OCI-LY1 (cell line): ENCODE data around the gene RAB42.
A peak's percentile ranks its signal among the peaks of the same experiment; 100 is the strongest.

Experiments used
- H2AFZ ChIP-seq: fragments of 200-600 bp; sonication (generic), shearing (Covaris generic); 2 replicates; pipeline ENCODE4 v1.6.0; 2014; ENCODE audit warnings: antibody characterized with exemption, mild to moderate bottlenecking, low read length
- H3F3A ChIP-seq: fragments of 200-600 bp; sonication (generic), shearing (Covaris generic); 2 replicates; pipeline ENCODE4 v1.6.0; 2014; ENCODE audit warnings: mild to moderate bottlenecking, antibody characterized with exemption, low read length, moderate library complexity; ENCODE audit not compliant: insufficient read depth
- H3K27ac ChIP-seq: fragments of 200-600 bp; sonication (generic); 2 replicates; pipeline ENCODE4 v1.5.1; 2014; ENCODE audit warnings: low read length, mixed run types, mild to moderate bottlenecking, low read depth; ENCODE audit not compliant: poor library complexity, severe bottlenecking
- H3K27me3 ChIP-seq: fragments of 200-600 bp; sonication (generic); 2 replicates; pipeline ENCODE4 v1.6.0; 2014; ENCODE audit warnings: antibody characterized with exemption, mild to moderate bottlenecking, low read length, moderate library complexity; ENCODE audit not compliant: insufficient read depth
- H3K36me3 ChIP-seq: fragments of 200-600 bp; sonication (generic); 2 replicates; pipeline ENCODE4 v1.6.1; 2014; ENCODE audit warnings: mild to moderate bottlenecking, antibody characterized with exemption, low read length, moderate library complexity, mixed read lengths; ENCODE audit not compliant: insufficient read depth
- H3K4me1 ChIP-seq: fragments of 200-600 bp; sonication (generic); 2 replicates; pipeline ENCODE4 v1.5.1; 2014; ENCODE audit warnings: mild to moderate bottlenecking, low read length, moderate library complexity; ENCODE audit not compliant: insufficient read depth, severe bottlenecking
- H3K4me2 ChIP-seq: fragments of 200-600 bp; sonication (generic), shearing (Covaris generic); 2 replicates; pipeline ENCODE4 v1.6.1; 2014; ENCODE audit warnings: low read length
- H3K4me3 ChIP-seq: fragments of 200-600 bp; sonication (generic); 2 replicates; pipeline ENCODE4 v1.5.1; 2014; ENCODE audit warnings: low read length, low read depth, mild to moderate bottlenecking, mixed read lengths; ENCODE audit not compliant: poor library complexity, severe bottlenecking
- H3K79me2 ChIP-seq: fragments of 200-600 bp; shearing (Covaris generic); 2 replicates; pipeline ENCODE4 v1.6.1; 2016; ENCODE audit warnings: mixed run types, low read length, mixed read lengths; ENCODE audit not compliant: insufficient read depth
- H3K9ac ChIP-seq: fragments of 200-600 bp; sonication (generic), shearing (Covaris generic); 2 replicates; pipeline ENCODE4 v1.6.1; 2014; ENCODE audit warnings: mild to moderate bottlenecking, low read length, mixed read lengths
- H3K9me2 ChIP-seq: fragments of 200-600 bp; sonication (generic), shearing (Covaris generic); 2 replicates; pipeline ENCODE4 v1.6.1; 2014; ENCODE audit warnings: low read depth, mild to moderate bottlenecking, low read length, mixed read lengths
- H3K9me3 ChIP-seq: fragments of 200-600 bp; shearing (Covaris generic); 2 replicates; pipeline ENCODE4 v1.6.1; 2014; ENCODE audit warnings: low read length, mixed read lengths
- H4K20me1 ChIP-seq: fragments of 200-600 bp; sonication (generic), shearing (Covaris generic); 2 replicates; pipeline ENCODE4 v1.6.0; 2016; ENCODE audit warnings: mild to moderate bottlenecking, low read length; ENCODE audit not compliant: insufficient read depth
- EZH2 ChIP-seq: fragments of 200-600 bp; sonication (generic), shearing (Covaris generic); IDR thresholded peaks from 2 replicates; pipeline ENCODE4 v1.8.0; 2017; ENCODE audit warnings: borderline replicate concordance, mixed run types, mild to moderate bottlenecking, antibody characterized with exemption, low read length, moderate library complexity, mixed read lengths
- TF ChIP-seq, protein P1 (sequence below): fragments of 200-600 bp; sonication (generic), shearing (Covaris generic); IDR thresholded peaks from 2 replicates; pipeline ENCODE4 v1.5.1; 2017; ENCODE audit warnings: mild to moderate bottlenecking, antibody characterized with exemption, low read length, moderate library complexity, mixed read lengths

RAB42 gene

DNA sequence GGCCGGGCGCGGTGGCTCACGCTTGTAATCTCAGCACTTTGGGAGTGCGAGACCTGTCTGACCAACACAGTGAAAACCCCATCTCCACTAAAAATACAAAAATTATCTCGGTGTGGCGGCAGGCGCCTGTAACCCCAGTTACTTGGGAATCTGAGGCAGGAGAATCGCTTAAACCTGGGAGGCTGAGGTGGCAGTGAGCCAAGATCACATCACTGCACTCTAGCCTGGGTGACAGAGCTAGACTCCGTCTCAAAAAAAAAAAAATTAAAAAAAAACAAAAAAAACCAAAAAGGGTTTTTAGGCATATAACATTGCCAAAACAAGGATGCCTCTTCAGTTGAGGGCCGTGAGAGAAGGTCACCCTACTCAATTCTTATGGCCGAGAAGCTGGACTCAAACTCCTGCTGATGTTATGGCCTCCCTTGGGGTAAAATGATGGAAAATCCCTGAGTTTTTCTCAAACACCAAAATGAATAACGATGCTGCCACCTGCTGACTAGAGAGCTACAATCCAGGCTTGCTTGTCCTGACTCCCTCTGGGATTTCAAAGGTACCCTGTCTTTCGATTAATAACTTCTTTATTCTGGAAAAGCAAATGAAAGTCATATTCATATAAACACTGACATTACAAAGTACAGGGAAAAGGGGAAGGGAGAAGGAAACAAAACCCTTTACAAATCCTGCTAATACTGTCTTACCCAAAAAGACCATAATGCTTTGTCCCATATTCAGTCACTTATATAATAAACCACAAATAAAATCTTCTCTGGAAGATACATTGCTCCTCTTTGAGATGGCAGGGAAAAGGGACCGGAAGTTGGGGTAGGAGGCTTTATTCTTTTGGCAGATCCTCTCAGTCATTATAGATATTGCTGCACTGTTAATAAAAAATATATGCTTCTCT, 10.7 kb downstream of the RAB42 start:
- Histone ChIP-seq H3K27me3 (no peaks in the 10 kb centered on the region), H2AFZ (no peak overlapping the region), H3K79me2 (no peaks in the 10 kb centered on the region), H3K4me2 (no peak overlapping the region), H3K4me1 (peaks cover 7% of the 10 kb centered on the region), H3F3A (no peaks in the 10 kb centered on the region), H3K27ac (no peak overlapping the region), H3K4me3 (no peak overlapping the region), H3K36me3 (peaks cover 49% of the 10 kb centered on the region; the same call in 1 of the 2 replicates), H3K9ac (no peak overlapping the region), H3K9me3 (no peaks in the 10 kb centered on the region), H4K20me1 (no peaks in the 10 kb centered on the region), H3K9me2 (no peaks in the 10 kb centered on the region)
- TF ChIP-seq EZH2, result no peak
- TF ChIP-seq, protein P1, sequence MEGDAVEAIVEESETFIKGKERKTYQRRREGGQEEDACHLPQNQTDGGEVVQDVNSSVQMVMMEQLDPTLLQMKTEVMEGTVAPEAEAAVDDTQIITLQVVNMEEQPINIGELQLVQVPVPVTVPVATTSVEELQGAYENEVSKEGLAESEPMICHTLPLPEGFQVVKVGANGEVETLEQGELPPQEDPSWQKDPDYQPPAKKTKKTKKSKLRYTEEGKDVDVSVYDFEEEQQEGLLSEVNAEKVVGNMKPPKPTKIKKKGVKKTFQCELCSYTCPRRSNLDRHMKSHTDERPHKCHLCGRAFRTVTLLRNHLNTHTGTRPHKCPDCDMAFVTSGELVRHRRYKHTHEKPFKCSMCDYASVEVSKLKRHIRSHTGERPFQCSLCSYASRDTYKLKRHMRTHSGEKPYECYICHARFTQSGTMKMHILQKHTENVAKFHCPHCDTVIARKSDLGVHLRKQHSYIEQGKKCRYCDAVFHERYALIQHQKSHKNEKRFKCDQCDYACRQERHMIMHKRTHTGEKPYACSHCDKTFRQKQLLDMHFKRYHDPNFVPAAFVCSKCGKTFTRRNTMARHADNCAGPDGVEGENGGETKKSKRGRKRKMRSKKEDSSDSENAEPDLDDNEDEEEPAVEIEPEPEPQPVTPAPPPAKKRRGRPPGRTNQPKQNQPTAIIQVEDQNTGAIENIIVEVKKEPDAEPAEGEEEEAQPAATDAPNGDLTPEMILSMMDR, result peak; percentile 86

DNA sequence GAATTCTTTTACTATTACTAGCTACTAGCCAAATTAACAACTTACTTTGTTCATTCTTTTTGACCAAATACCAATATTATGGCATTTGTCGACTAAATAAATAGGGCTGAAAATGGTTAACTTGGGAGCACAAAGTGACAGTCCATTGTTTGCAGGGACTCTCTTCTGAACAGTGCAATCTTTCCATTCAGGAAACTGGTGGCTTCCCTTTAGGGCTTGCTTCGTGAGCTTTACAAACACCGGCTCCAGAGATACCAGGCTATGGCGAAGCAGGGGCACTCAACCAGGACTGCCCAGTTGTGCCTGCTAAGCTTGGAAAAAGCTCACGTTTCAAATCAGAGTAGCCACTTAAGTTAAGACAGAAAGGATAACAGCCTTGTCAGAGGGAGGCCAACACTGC, 12.3 kb downstream of the RAB42 start:
- no peak for TF ChIP-seq EZH2
- TF ChIP-seq, protein P1, result no peak
- H3K4me3 ChIP-seq, result no peak overlapping the region
- H3K27ac ChIP-seq, result no peak overlapping the region
- H3K9ac ChIP-seq, result no peak overlapping the region
- no peaks in the 10 kb centered on the region for H3K79me2 ChIP-seq
- no peaks in the 10 kb centered on the region for H3K27me3 ChIP-seq
- H3K4me1 ChIP-seq, result peaks cover 3% of the 10 kb centered on the region
- no peaks in the 10 kb centered on the region for H3K9me3 ChIP-seq
- no peaks in the 10 kb centered on the region for H4K20me1 ChIP-seq
- no peaks in the 10 kb centered on the region for H3F3A ChIP-seq
- H3K9me2 ChIP-seq, result no peaks in the 10 kb centered on the region
- H2AFZ ChIP-seq, result no peak overlapping the region
- H3K36me3 ChIP-seq, result peaks cover 49% of the 10 kb centered on the region; the same call in 1 of the 2 replicates
- H3K4me2 ChIP-seq, result no peak overlapping the region

DNA sequence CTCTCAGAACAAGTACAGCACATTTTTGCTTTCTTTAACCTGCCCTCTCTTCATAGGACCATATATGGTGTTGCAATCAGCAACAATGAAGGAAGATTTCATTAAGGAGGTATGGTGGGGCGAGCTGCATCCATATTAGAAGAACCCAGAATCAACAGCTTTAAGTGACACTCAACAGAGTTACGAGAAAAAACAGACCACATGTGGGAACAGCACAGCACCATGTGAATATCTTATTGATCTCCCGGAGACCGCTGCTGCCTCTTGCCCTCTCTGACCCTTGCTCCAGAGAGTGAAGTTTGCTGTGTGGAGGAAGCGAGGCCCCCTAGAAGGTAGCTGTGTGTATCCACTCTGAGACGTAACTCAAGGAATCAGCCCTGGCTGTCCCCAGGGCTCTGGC, 12.9 kb downstream of the RAB42 start:
- H3F3A ChIP-seq, result no peaks in the 10 kb centered on the region
- H3K4me1 ChIP-seq, result no peaks in the 10 kb centered on the region
- no peaks in the 10 kb centered on the region for H3K9me2 ChIP-seq
- H3K27ac ChIP-seq, result no peak overlapping the region
- H2AFZ ChIP-seq, result no peak overlapping the region
- H3K27me3 ChIP-seq, result no peaks in the 10 kb centered on the region
- H3K9ac ChIP-seq, result no peak overlapping the region
- H3K9me3 ChIP-seq, result no peaks in the 10 kb centered on the region
- no peaks in the 10 kb centered on the region for H4K20me1 ChIP-seq
- H3K4me3 ChIP-seq, result no peak overlapping the region
- H3K36me3 ChIP-seq, result peaks cover 54% of the 10 kb centered on the region
- TF ChIP-seq, protein P1, result no peak
- no peak overlapping the region for H3K4me2 ChIP-seq
- H3K79me2 ChIP-seq, result no peaks in the 10 kb centered on the region
